Ascending aorta (tissue), 2 donors: ENCODE data around the gene TNNC1. TPM values are rescaled to one million over a fixed set of nuclear protein-coding genes. Genes with fewer than 3 reads are reported as not detected.

Experiments
- DNase-seq, 2 donors: peaks; one replicate each; pipeline ENCODE4 v3.0.0-alpha.2; 2019; ENCODE audit warnings: low spot score in 2 of 2
- H3K27ac ChIP-seq, 2 donors: fragments of 200-600 bp; sonication (generic); one replicate each; pipeline ENCODE4 v1.5.1; 2016 to 2017; ENCODE audit warnings: mild to moderate bottlenecking in 1 of 2
- H3K27me3 ChIP-seq: fragments of 200-600 bp; sonication (generic); one replicate; pipeline ENCODE4 v1.5.1; 2017
- H3K36me3 ChIP-seq, 2 donors: fragments of 200-600 bp; sonication (generic); one replicate each; pipeline ENCODE4 v1.5.1; 2016
- H3K4me1 ChIP-seq, 2 donors: fragments of 200-600 bp; sonication (generic); one replicate each; pipeline ENCODE4 v1.5.1; 2016 to 2017; ENCODE audit warnings: mild to moderate bottlenecking in 1 of 2
- H3K4me3 ChIP-seq, 2 donors: fragments of 200-600 bp; sonication (generic); one replicate each; pipeline ENCODE4 v1.5.1; 2016 to 2017; ENCODE audit warnings: mild to moderate bottlenecking in 1 of 2
- H3K9me3 ChIP-seq, 2 donors: fragments of 200-600 bp; sonication (generic); one replicate each; pipeline ENCODE4 v1.5.1; 2016
- CTCF ChIP-seq, 3 experiments: fragments of 200-600 bp in 2 of 3; fragments of 450-650 bp in 1 of 3; sonication (generic) in 2 of 3; IDR thresholded peaks; one replicate each; pipeline ENCODE4 v1.5.1; 2016 to 2019; ENCODE audit warnings: antibody characterized with exemption in 3 of 3, mild to moderate bottlenecking in 1 of 3, moderate library complexity in 1 of 3
- intact Hi-C: fragments of 100-400 bp; cut with DNase I; formaldehyde crosslinking; loops from one replicate; pipeline ENCODE4 v1.15.1; 2023
- total RNA-seq: library from RNA; depleted of rRNA; stranded (reverse); fragments of >200 nt; gene quantifications from one replicate; pipeline ENCODE4 v1.1.0, GENCODE V29; 2016

Gene TNNC1
- total RNA-seq, 1 donor from 2014 or later: 68.6 TPM

- intact Hi-C loops: no loop called here
- no peak overlapping the region for H3K4me3 ChIP-seq
- DNase-seq: no peak
- TF ChIP-seq CTCF (IDR thresholded peaks at IDR 0.05): no peak
- no peaks in the 10 kb centered on the region for H3K36me3 ChIP-seq
- H3K4me1 ChIP-seq: no peaks in the 10 kb centered on the region
- no peak overlapping the region for H3K27ac ChIP-seq
- no peaks in the 10 kb centered on the region for H3K9me3 ChIP-seq
- no peaks in the 10 kb centered on the region for H3K27me3 ChIP-seq
Measured at GRCh38 chr3:52433328-52433995, 20.4 kb downstream of the TNNC1 start.

- no peak for DNase-seq
- Histone ChIP-seq H3K4me1 (no peaks in the 10 kb centered on the region), H3K27ac (no peak overlapping the region), H3K9me3 (no peaks in the 10 kb centered on the region), H3K4me3 (no peak overlapping the region), H3K36me3 (no peaks in the 10 kb centered on the region), H3K27me3 (no peaks in the 10 kb centered on the region)
- intact Hi-C loops: no loop called here
- TF ChIP-seq CTCF (IDR thresholded peaks at IDR 0.05): no peak
Measured at GRCh38 chr3:52432691-52433141, 21.1 kb downstream of the TNNC1 start.

GRCh38 chr3:52432225-52432624 lies 21.6 kb downstream of the TNNC1 start:
- intact Hi-C loops: no loop called here
- no peak overlapping the region for H3K27ac ChIP-seq
- no peaks in the 10 kb centered on the region for H3K4me1 ChIP-seq
- no peak for DNase-seq
- no peaks in the 10 kb centered on the region for H3K27me3 ChIP-seq
- no peak overlapping the region for H3K4me3 ChIP-seq
- no peaks in the 10 kb centered on the region for H3K36me3 ChIP-seq
- TF ChIP-seq CTCF (IDR thresholded peaks at IDR 0.05): no peak
- H3K9me3 ChIP-seq: no peaks in the 10 kb centered on the region

GRCh38 chr3:52431459-52432223 lies 22.2 kb downstream of the TNNC1 start:
- H3K36me3 ChIP-seq: no peaks in the 10 kb centered on the region
- no peak for TF ChIP-seq CTCF (IDR thresholded peaks at IDR 0.05)
- no peaks in the 10 kb centered on the region for H3K9me3 ChIP-seq
- DNase-seq: no peak
- no peak overlapping the region for H3K27ac ChIP-seq
- no peak overlapping the region for H3K4me3 ChIP-seq
- intact Hi-C loops: no loop called here
- H3K27me3 ChIP-seq: no peaks in the 10 kb centered on the region
- H3K4me1 ChIP-seq: no peaks in the 10 kb centered on the region

GRCh38 chr3:52430416-52430810 lies 23.4 kb downstream of the TNNC1 start:
- no peak for TF ChIP-seq CTCF (IDR thresholded peaks at IDR 0.05)
- intact Hi-C loops: no loop called here
- Histone ChIP-seq H3K36me3 (no peaks in the 10 kb centered on the region), H3K27ac (no peak overlapping the region), H3K4me3 (no peak overlapping the region), H3K9me3 (no peaks in the 10 kb centered on the region), H3K27me3 (no peaks in the 10 kb centered on the region), H3K4me1 (no peaks in the 10 kb centered on the region)
- no peak for DNase-seq
